A549 (cell line): ENCODE measurements around the gene TRIM26. TPM values are rescaled to one million over a fixed set of nuclear protein-coding genes. Genes with fewer than 3 reads are reported as not detected.

ENCODE experiments used
- ATAC-seq, 2 experiments: fragments of 200-7000 bp in 1 of 2; fragments of >200 bp in 1 of 2; cut with Nextera tagmentation in 1 of 2; cut with Tn5 transposase in 1 of 2; 3 replicates each; pipeline versions ENCODE4 v1.8.0 to v1.9.1; 2018 to 2020; ENCODE audit warnings: mild to moderate bottlenecking in 1 of 2, moderate library complexity in 1 of 2
- CTCF ChIA-PET: fragments of 300-600 bp; sonication (Branson Sonifier 250); formaldehyde crosslinking; extraction: SDS; loops from one replicate; lab custom pipeline; 2021; ENCODE audit warnings: antibody characterized with exemption, inconsistent platforms; lab: Yijun Ruan, JAX
- POLR2A ChIA-PET: fragments of 350-600 bp; formaldehyde crosslinking; extraction: SDS; loops from one replicate; lab custom pipeline; 2021; ENCODE audit warnings: antibody characterized with exemption, inconsistent platforms; lab: Yijun Ruan, JAX
- DNase-seq, 2 experiments: peaks; one replicate each; pipeline versions ENCODE4 v3.0.0 to v3.0.0-alpha.2; 2011 to 2016; ENCODE audit warnings: low read depth in 1 of 2, low spot score in 1 of 2
- FAIRE-seq: peaks from 2 replicates; lab custom pipeline; 2011; peaks lifted over from hg19 to GRCh38; lab: Jason Lieb, UNC
- H3K27ac ChIP-seq, 2 experiments: fragments of >200 bp; sonication (Bioruptor Twin); formaldehyde crosslinking; 3 replicates each; pipeline ENCODE4 v1.5.1; 2016 to 2017
- H3K4me1 ChIP-seq: fragments of >200 bp; sonication (Bioruptor Twin); formaldehyde crosslinking; 3 replicates; pipeline ENCODE4 v1.6.1; 2016
- H3K4me2 ChIP-seq: fragments of >200 bp; sonication (Bioruptor Twin); formaldehyde crosslinking; 3 replicates; pipeline ENCODE4 v1.6.1; 2016
- H3K4me3 ChIP-seq: fragments of >200 bp; sonication (Bioruptor Twin); formaldehyde crosslinking; 3 replicates; pipeline ENCODE4 v1.5.1; 2016
- H3K9me3 ChIP-seq: fragments of >200 bp; sonication (Bioruptor Twin); formaldehyde crosslinking; 3 replicates; pipeline ENCODE4 v1.6.1; 2016
- CHD2 ChIP-seq: fragments of 150-350 bp; IDR thresholded peaks from 2 replicates; pipeline ENCODE4 v1.6.1; 2014; ENCODE audit warnings: low read length; ENCODE audit not compliant: partially characterized antibody
- EP300 ChIP-seq, 2 experiments: fragments of >200 bp; sonication (Bioruptor Twin); formaldehyde crosslinking; IDR thresholded peaks; 2 replicates in 1 of 2; 3 replicates in 1 of 2; pipeline ENCODE4 v1.6.1; 2016 to 2017
- FOSL2 ChIP-seq, 2 experiments: fragments of 450-650 bp in 1 of 2; fragments of >200 bp in 1 of 2; sonication (Bioruptor Twin) in 1 of 2; formaldehyde crosslinking; IDR thresholded peaks; 2 replicates each; pipeline versions ENCODE4 v1.5.0 to v1.6.1; 2016 to 2020; ENCODE audit warnings: mild to moderate bottlenecking in 1 of 2, moderate library complexity in 1 of 2
- FOXS1 ChIP-seq: fragments of 250-450 bp; sonication (Bioruptor Pico); IDR thresholded peaks from 2 replicates; pipeline ENCODE4 v1.5.0; 2020; ENCODE audit warnings: mild to moderate bottlenecking, moderate library complexity
- GATA3 ChIP-seq: IDR thresholded peaks from 2 replicates; pipeline ENCODE4 v1.6.1; 2012; ENCODE audit warnings: borderline replicate concordance
- HOXB5 ChIP-seq: fragments of 250-450 bp; sonication (Bioruptor Pico); IDR thresholded peaks from 2 replicates; pipeline ENCODE4 v1.5.0; 2020; ENCODE audit warnings: mild to moderate bottlenecking, moderate library complexity
- JUNB ChIP-seq: fragments of >200 bp; sonication (Bioruptor Twin); formaldehyde crosslinking; IDR thresholded peaks from 2 replicates; pipeline ENCODE4 v1.6.1; 2016
- MAX ChIP-seq: IDR thresholded peaks from 2 replicates; pipeline ENCODE4 v1.6.1; 2012
- NPAS2 ChIP-seq: fragments of 250-450 bp; sonication (Bioruptor Pico); IDR thresholded peaks from 2 replicates; pipeline ENCODE4 v1.8.0; 2022; ENCODE audit warnings: mild to moderate bottlenecking, moderate library complexity, borderline replicate concordance
- PHF8 ChIP-seq: fragments of 200-600 bp; sonication (generic); IDR thresholded peaks from 2 replicates; pipeline ENCODE4 v1.6.1; 2016; ENCODE audit warnings: low read depth, mild to moderate bottlenecking, antibody characterized with exemption, moderate library complexity, borderline replicate concordance
- RCOR1 ChIP-seq: fragments of 150-350 bp; IDR thresholded peaks from 2 replicates; pipeline ENCODE4 v1.6.1; 2014; ENCODE audit warnings: antibody characterized with exemption, low read length, low read depth
- RNF2 ChIP-seq: fragments of 200-600 bp; sonication (generic); IDR thresholded peaks from 2 replicates; pipeline ENCODE4 v1.6.1; 2016; ENCODE audit warnings: low read depth, mild to moderate bottlenecking, antibody characterized with exemption, moderate library complexity, borderline replicate concordance
- ZC3H11A ChIP-seq: fragments of 450-650 bp; IDR thresholded peaks from 2 replicates; pipeline ENCODE4 v1.6.1; 2014; ENCODE audit warnings: antibody characterized with exemption, mild to moderate bottlenecking
- WGBS: methylation state at CpG from one replicate; pipeline ENCODE4 v1.1.6; 2017; ENCODE audit errors: missing lambda C conversion rate; 5-methylcytosine and 5-hydroxymethylcytosine counted together
- polyA plus RNA-seq, 4 experiments: library from polyadenylated mRNA; depleted of rRNA in 3 of 4; stranded (reverse); fragments of >200 nt; fragmentation: RNase III in 1 of 4; extraction: RNeasy Plus Mini Kit Qiagen cat#74134 plus additional on column Dnase treatment in 1 of 4; gene quantifications; 2 replicates in 3 of 4; 3 replicates in 1 of 4; pipeline ENCODE4 v1.2.3, GENCODE V29; 2011 to 2017
- TF ChIP-seq, protein P1 (sequence below): IDR thresholded peaks from 2 replicates; pipeline ENCODE4 v1.6.1; 2012
- TF ChIP-seq, protein P2 (sequence below): fragments of >200 bp; sonication (Bioruptor Twin); formaldehyde crosslinking; IDR thresholded peaks from 3 replicates; pipeline ENCODE4 v1.5.1; 2016

The TRIM26 gene
- polyA plus RNA-seq, 2 of the 4 experiments (the other 2 are of a cell fraction) = 30.4 TPM

DNA sequence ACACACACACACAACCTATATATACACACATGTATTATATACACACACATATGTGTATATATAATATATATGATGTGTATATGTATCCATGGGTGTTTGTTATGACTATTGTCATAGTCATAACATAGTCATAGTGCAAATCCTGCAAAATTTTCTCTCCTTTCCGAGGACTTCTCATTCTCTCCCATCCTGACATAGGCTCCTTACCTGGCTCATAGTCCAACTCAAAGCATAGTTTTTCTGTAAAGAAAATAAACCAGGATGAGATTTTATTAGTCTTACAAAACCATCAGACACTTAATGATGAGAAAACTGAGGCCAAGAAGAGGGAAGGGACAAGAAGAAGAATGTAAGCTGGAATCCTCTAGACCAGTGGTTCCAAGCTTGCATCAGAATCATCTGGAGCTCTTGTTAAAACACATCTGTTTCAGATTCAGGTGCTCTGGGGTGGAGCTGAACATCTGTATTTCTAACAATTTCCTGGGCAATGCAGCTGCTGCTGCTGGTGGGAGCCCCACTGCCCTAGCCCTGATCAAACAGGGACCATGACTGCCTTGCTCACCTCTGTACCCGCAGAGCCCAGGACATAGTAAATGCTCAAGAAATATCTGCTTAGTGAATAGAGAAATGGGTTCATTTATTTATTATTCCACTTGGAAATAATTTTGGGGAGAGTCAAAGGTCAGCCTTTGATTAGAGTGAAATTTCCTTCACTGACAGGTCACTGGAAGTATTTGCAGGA lies 57.5 kb downstream of the TRIM26 start:
- ATAC-seq = no peak; a peak in 1 of 6 replicates
- Histone ChIP-seq H3K4me1 (peaks cover 33% of the 10 kb centered on the region), H3K9me3 (no peaks in the 10 kb centered on the region), H3K27ac (peak overlapping the region; percentile 42 to 60; a peak in 4 of 6 replicates), H3K4me3 (no peak overlapping the region), H3K4me2 (peak overlapping the region; percentile 80)
- FAIRE-seq = no peak
- 67% methylated on average over 2 of the region's 2 CpGs for WGBS
- POLR2A ChIA-PET = no interaction called here
- TF ChIP-seq NPAS2 (no peak), RCOR1 (no peak)
- TF ChIP-seq, protein P1, sequence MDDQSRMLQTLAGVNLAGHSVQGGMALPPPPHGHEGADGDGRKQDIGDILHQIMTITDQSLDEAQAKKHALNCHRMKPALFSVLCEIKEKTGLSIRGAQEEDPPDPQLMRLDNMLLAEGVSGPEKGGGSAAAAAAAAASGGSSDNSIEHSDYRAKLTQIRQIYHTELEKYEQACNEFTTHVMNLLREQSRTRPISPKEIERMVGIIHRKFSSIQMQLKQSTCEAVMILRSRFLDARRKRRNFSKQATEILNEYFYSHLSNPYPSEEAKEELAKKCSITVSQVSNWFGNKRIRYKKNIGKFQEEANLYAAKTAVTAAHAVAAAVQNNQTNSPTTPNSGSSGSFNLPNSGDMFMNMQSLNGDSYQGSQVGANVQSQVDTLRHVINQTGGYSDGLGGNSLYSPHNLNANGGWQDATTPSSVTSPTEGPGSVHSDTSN = no peak
- DNase-seq = no peak
- CTCF ChIA-PET = interaction anchor here (1.0 to 1.5 kb wide), 4 partner anchors 24 to 54 kb away, joined by 3 to 8 read pairs (median 4); no protein-coding TSS in a partner anchor

- WGBS = 13% methylated on average over 12 of the region's 12 CpGs
- no peak overlapping the region for H3K4me3 ChIP-seq
- no peaks in the 10 kb centered on the region for H3K9me3 ChIP-seq
- peak; percentile 52 to 60 for DNase-seq
- H3K4me1 ChIP-seq = peaks cover 33% of the 10 kb centered on the region
- H3K4me2 ChIP-seq = peak overlapping the region; percentile 80
- POLR2A ChIA-PET = no interaction called here
- H3K27ac ChIP-seq = peak overlapping the region; percentile 42 to 67; a peak in 4 of 6 replicates
- no peak; the same call in 1 of the 2 replicates for TF ChIP-seq FOSL2 (IDR thresholded peaks at IDR 0.05)
- TF ChIP-seq FOSL2 (CRISPR knock-in tag; IDR thresholded peaks at IDR 0.05) = peak; percentile 59
- TF ChIP-seq CHD2 = no peak
- FAIRE-seq = no peak
- CTCF ChIA-PET = interaction anchor here (0.9 to 1.5 kb wide), 6 partner anchors 24 to 53 kb away, joined by 3 to 8 read pairs (median 4); no protein-coding TSS in a partner anchor
- ATAC-seq = peak; percentile 87 to 89
Observed at GRCh38 chr6:30154709-30155519, 58.3 kb downstream of the TRIM26 start.

DNA sequence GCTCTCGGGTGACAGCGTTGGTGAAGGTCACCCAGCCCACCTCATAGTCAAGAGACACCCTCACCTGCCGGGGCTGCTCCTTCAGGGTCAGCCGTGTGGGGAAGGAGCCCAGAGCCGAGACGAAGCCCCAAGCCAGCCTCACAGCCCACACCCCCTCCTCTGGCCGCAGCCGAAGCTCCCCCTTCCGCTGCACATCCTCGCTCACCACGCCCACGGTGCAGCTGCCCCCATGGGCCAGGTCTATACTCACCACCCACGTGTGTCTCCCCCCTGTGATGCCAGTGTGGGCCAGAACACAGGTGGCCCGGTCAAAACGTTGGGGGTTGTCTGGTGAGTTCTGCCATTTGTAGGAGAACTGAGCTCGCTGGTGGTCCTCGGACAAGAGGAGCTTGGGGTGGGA lies 59.1 kb downstream of the TRIM26 start:
- H3K4me2 ChIP-seq = peak overlapping the region; percentile 80; the same call in 2 of the 3 replicates
- CTCF ChIA-PET = interaction anchor here (0.8 to 1.5 kb wide), 4 partner anchors 22 to 52 kb away, joined by 3 to 7 read pairs (median 3); no protein-coding TSS in a partner anchor

More for the DNA sequence above, 59.1 kb downstream of the TRIM26 start:
- H3K4me1 ChIP-seq = peaks cover 33% of the 10 kb centered on the region
- no peak for ATAC-seq
- no peaks in the 10 kb centered on the region for H3K9me3 ChIP-seq
- no peak overlapping the region for H3K4me3 ChIP-seq
- DNase-seq = no peak
- H3K27ac ChIP-seq = peak overlapping the region in 1 of 2 experiments; percentile 65; a peak in 3 of 6 replicates
- POLR2A ChIA-PET = no interaction called here
- 94% methylated on average over 13 of the region's 17 CpGs for WGBS
- no peak for TF ChIP-seq ZC3H11A
- TF ChIP-seq, protein P2, sequence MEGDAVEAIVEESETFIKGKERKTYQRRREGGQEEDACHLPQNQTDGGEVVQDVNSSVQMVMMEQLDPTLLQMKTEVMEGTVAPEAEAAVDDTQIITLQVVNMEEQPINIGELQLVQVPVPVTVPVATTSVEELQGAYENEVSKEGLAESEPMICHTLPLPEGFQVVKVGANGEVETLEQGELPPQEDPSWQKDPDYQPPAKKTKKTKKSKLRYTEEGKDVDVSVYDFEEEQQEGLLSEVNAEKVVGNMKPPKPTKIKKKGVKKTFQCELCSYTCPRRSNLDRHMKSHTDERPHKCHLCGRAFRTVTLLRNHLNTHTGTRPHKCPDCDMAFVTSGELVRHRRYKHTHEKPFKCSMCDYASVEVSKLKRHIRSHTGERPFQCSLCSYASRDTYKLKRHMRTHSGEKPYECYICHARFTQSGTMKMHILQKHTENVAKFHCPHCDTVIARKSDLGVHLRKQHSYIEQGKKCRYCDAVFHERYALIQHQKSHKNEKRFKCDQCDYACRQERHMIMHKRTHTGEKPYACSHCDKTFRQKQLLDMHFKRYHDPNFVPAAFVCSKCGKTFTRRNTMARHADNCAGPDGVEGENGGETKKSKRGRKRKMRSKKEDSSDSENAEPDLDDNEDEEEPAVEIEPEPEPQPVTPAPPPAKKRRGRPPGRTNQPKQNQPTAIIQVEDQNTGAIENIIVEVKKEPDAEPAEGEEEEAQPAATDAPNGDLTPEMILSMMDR = no peak
- no peak for TF ChIP-seq MAX
- TF ChIP-seq JUNB = no peak
- no peak for TF ChIP-seq GATA3
- TF ChIP-seq FOXS1 (CRISPR knock-in tag) = no peak
- no peak for TF ChIP-seq FOSL2 (IDR thresholded peaks at IDR 0.05)
- TF ChIP-seq FOSL2 (CRISPR knock-in tag; IDR thresholded peaks at IDR 0.05) = no peak
- TF ChIP-seq RNF2 = no peak
- no peak for TF ChIP-seq PHF8
- TF ChIP-seq EP300 (IDR thresholded peaks at IDR 0.05) = no peak
- no peak for TF ChIP-seq HOXB5 (CRISPR knock-in tag)
- FAIRE-seq = no peak
